T-helper 2 cell treated with Interferon-gamma antibody and Interleukin-4, amounts not matched to agents 100 ng/mL and 5 ng/mL, for 36 hours (primary cell): Measurements from ENCODE around the gene CPED1. TPM values are rescaled to one million over a fixed set of nuclear protein-coding genes. Genes with fewer than 3 reads are reported as not detected.
"Not testable (repeated sequence)": the region's sequence is repeated elsewhere in the genome, so short reads cannot be mapped to it uniquely, and the experiment has no call there.

Experiments used
- intact Hi-C: fragments of 100-400 bp; cut with micrococcal nuclease; formaldehyde crosslinking; loops from one replicate; pipeline ENCODE4 v1.15.1; 2023
- total RNA-seq: library from RNA; stranded (reverse); gene quantifications from 2 replicates; pipeline ENCODE4 v1.2.3, GENCODE V29; 2022

CPED1 gene
- total RNA-seq, 1 donor from 2014 or later: not detected

- intact Hi-C loops: no loop called here
These were observed 24.4 kb downstream of the CPED1 start for GRCh38 chr7:121012919-121013318.

GRCh38 chr7:121015560-121015959, 27.0 kb downstream of the CPED1 start:
- intact Hi-C loops: no loop called here

- intact Hi-C loops: no loop called here
These were observed 28.5 kb downstream of the CPED1 start for GRCh38 chr7:121016966-121017365.

- intact Hi-C loops: no loop called here
These were observed 29.1 kb downstream of the CPED1 start for GRCh38 chr7:121017586-121017985.

GRCh38 chr7:121019018-121019417, 30.5 kb downstream of the CPED1 start:
- intact Hi-C loops: no loop called here

GRCh38 chr7:121020249-121020988, 31.9 kb downstream of the CPED1 start:
- intact Hi-C loops: no loop called here

- intact Hi-C loops: no loop called here
These were observed 32.8 kb downstream of the CPED1 start for GRCh38 chr7:121020989-121021969.

- intact Hi-C loops: no loop called here
These were observed 34.7 kb downstream of the CPED1 start for GRCh38 chr7:121023194-121023593.

GRCh38 chr7:121023683-121024511, 35.4 kb downstream of the CPED1 start:
- intact Hi-C loops: no loop called here

- intact Hi-C loops: no loop called here
These were observed 36.1 kb downstream of the CPED1 start for GRCh38 chr7:121024611-121025010.

- intact Hi-C loops: no loop called here
These were observed 37.6 kb downstream of the CPED1 start for GRCh38 chr7:121026159-121026558.

- intact Hi-C loops: no loop called here
These were observed 38.1 kb downstream of the CPED1 start for GRCh38 chr7:121026577-121027111.

- intact Hi-C loops: no loop called here
These were observed 39.5 kb downstream of the CPED1 start for GRCh38 chr7:121027761-121028669.

GRCh38 chr7:121029302-121029701, 40.8 kb downstream of the CPED1 start:
- intact Hi-C loops: no loop called here

- intact Hi-C loops: no loop called here
These were observed 41.8 kb downstream of the CPED1 start for GRCh38 chr7:121030308-121030707.

- intact Hi-C loops: no loop called here
These were observed 44.3 kb downstream of the CPED1 start for GRCh38 chr7:121032645-121033460.

GRCh38 chr7:121034929-121035328, 46.4 kb downstream of the CPED1 start:
- intact Hi-C loops: no loop called here

GRCh38 chr7:121036776-121037175, 48.3 kb downstream of the CPED1 start:
- intact Hi-C loops: not testable (repeated sequence)

- intact Hi-C loops: not testable (repeated sequence)
These were observed 48.8 kb downstream of the CPED1 start for GRCh38 chr7:121037329-121037728.
